Osteoblast (primary cell): ENCODE results near the gene CA5A. TPM values are rescaled to one million over a fixed set of nuclear protein-coding genes. Genes with fewer than 3 reads are reported as not detected.

Experiments
- DNase-seq: peaks from one replicate; pipeline ENCODE4 v3.0.0; 2011; ENCODE audit warnings: low spot score, mixed read lengths; ENCODE audit not compliant: insufficient read length; ENCODE audit errors: missing footprints
- H2AFZ ChIP-seq: 2 replicates; pipeline ENCODE4 v1.6.0; 2011; ENCODE audit warnings: mild to moderate bottlenecking, low read length
- H3K27ac ChIP-seq: 2 replicates; pipeline ENCODE4 v1.5.1; 2011; ENCODE audit warnings: mild to moderate bottlenecking, low read depth, low read length, moderate library complexity
- H3K27me3 ChIP-seq: 2 replicates; pipeline ENCODE4 v1.6.0; 2012; ENCODE audit warnings: mild to moderate bottlenecking, control low read depth, inconsistent platforms, low read length, moderate library complexity; ENCODE audit not compliant: insufficient read depth
- H3K36me3 ChIP-seq: 2 replicates; pipeline ENCODE4 v1.5.1; 2011; ENCODE audit warnings: mild to moderate bottlenecking, low read length, control low read depth, moderate library complexity; ENCODE audit not compliant: insufficient read depth
- H3K4me1 ChIP-seq: 2 replicates; pipeline ENCODE4 v1.5.1; 2011; ENCODE audit warnings: mild to moderate bottlenecking, low read length, control low read depth, moderate library complexity; ENCODE audit not compliant: insufficient read depth
- H3K4me2 ChIP-seq: 2 replicates; pipeline ENCODE4 v1.6.0; 2011; ENCODE audit warnings: mild to moderate bottlenecking, low read length; ENCODE audit not compliant: insufficient read depth
- H3K4me3 ChIP-seq: fragments of 200-600 bp; sonication (generic); 3 replicates; pipeline ENCODE4 v1.5.1; 2012; ENCODE audit warnings: mild to moderate bottlenecking, low read length, inconsistent platforms; ENCODE audit not compliant: insufficient read depth
- H3K79me2 ChIP-seq: 2 replicates; pipeline ENCODE4 v1.6.0; 2012; ENCODE audit warnings: mild to moderate bottlenecking, low read length, control low read depth, inconsistent platforms; ENCODE audit not compliant: insufficient read depth
- H3K9me3 ChIP-seq: 2 replicates; pipeline ENCODE4 v1.5.1; 2011; ENCODE audit warnings: low read depth, low read length, control low read depth
- H4K20me1 ChIP-seq: 2 replicates; pipeline ENCODE4 v1.6.0; 2012; ENCODE audit warnings: mild to moderate bottlenecking, low read length, control low read depth; ENCODE audit not compliant: insufficient read depth
- total RNA-seq: library from RNA; depleted of rRNA; stranded (reverse); fragments of >200 nt; gene quantifications from 2 replicates; pipeline ENCODE4 v1.2.3, GENCODE V29; 2012
- TF ChIP-seq, protein P1 (sequence below): IDR thresholded peaks from 2 replicates; pipeline ENCODE4 v1.5.1; 2011; ENCODE audit warnings: mild to moderate bottlenecking, low read depth, low read length, moderate library complexity; ENCODE audit errors: extremely low read depth

CA5A gene
- total RNA-seq, 1 donor = not detected

GRCh38 chr16:87955302-87956097 is 19.2 kb upstream of the CA5A start:
- Histone ChIP-seq H4K20me1 (peaks cover 13% of the 10 kb centered on the region), H3K4me1 (peaks cover 29% of the 10 kb centered on the region), H3K9me3 (no peaks in the 10 kb centered on the region), H3K36me3 (peaks cover 4% of the 10 kb centered on the region), H3K4me3 (no peak overlapping the region), H3K27ac (peak overlapping the region; percentile 83), H2AFZ (no peak overlapping the region), H3K79me2 (peaks cover 89% of the 10 kb centered on the region), H3K27me3 (no peaks in the 10 kb centered on the region), H3K4me2 (peak overlapping the region; percentile 4)
- DNase-seq = peak; percentile 91
- TF ChIP-seq, protein P1, sequence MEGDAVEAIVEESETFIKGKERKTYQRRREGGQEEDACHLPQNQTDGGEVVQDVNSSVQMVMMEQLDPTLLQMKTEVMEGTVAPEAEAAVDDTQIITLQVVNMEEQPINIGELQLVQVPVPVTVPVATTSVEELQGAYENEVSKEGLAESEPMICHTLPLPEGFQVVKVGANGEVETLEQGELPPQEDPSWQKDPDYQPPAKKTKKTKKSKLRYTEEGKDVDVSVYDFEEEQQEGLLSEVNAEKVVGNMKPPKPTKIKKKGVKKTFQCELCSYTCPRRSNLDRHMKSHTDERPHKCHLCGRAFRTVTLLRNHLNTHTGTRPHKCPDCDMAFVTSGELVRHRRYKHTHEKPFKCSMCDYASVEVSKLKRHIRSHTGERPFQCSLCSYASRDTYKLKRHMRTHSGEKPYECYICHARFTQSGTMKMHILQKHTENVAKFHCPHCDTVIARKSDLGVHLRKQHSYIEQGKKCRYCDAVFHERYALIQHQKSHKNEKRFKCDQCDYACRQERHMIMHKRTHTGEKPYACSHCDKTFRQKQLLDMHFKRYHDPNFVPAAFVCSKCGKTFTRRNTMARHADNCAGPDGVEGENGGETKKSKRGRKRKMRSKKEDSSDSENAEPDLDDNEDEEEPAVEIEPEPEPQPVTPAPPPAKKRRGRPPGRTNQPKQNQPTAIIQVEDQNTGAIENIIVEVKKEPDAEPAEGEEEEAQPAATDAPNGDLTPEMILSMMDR = no peak

DNA sequence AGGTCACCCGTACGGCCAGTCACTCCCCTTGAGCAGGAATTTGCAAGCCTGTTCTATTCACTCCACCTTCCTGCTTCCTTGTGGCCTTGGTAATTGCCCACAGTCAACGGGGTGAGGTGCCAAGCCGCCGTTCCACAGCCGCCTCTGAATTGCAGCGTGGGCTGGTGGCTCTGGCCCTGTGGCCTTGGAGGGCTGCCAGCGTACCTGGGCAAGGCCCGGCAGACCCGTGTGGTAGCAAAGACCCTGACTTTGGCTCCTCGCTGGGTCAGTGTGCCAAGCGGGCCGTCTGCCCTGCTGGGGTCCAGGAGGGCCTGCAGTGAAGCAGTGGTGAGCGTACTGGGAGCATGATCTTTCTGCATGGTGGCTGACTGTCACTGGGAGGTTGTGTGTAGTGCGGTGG is 18.5 kb upstream of the CA5A start:
- no peak overlapping the region for H3K4me3 ChIP-seq
- peaks cover 4% of the 10 kb centered on the region for H3K36me3 ChIP-seq
- no peaks in the 10 kb centered on the region for H3K9me3 ChIP-seq
- H3K27ac ChIP-seq = peak overlapping the region; percentile 83
- H3K27me3 ChIP-seq = no peaks in the 10 kb centered on the region
- H3K4me2 ChIP-seq = peak overlapping the region; percentile 4
- peaks cover 13% of the 10 kb centered on the region for H4K20me1 ChIP-seq
- TF ChIP-seq, protein P1 = no peak
- peaks cover 82% of the 10 kb centered on the region for H3K79me2 ChIP-seq
- H2AFZ ChIP-seq = no peak overlapping the region
- no peak for DNase-seq
- H3K4me1 ChIP-seq = peaks cover 29% of the 10 kb centered on the region

DNA sequence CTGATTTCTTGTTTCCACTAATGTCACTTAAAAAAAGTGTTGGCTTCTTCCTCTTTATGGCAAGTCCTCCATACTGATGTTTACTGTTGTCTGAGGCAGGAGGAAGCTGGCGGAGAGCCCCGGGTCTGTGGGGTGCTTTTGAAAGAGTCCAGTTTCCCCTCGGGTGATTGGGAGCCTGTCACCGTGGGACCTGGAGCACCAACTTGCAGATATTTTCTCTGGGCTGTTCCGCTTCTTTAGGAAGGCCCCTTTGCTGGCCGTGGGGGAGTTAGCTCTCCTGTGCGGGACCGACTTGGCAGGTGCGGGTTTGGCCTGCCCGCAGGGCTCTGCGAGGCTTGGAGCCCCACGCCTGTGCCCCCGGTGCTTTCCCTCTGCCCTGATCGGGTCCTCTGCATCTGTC is 18.0 kb upstream of the CA5A start:
- DNase-seq = no peak
- Histone ChIP-seq H3K27ac (peak overlapping the region; percentile 83), H3K27me3 (no peaks in the 10 kb centered on the region), H3K79me2 (peaks cover 78% of the 10 kb centered on the region), H3K9me3 (no peaks in the 10 kb centered on the region), H3K4me3 (no peak overlapping the region), H3K4me1 (peaks cover 29% of the 10 kb centered on the region), H3K36me3 (peaks cover 4% of the 10 kb centered on the region), H2AFZ (no peak overlapping the region), H4K20me1 (peaks cover 13% of the 10 kb centered on the region), H3K4me2 (no peak overlapping the region)
- TF ChIP-seq, protein P1 = no peak

GRCh38 chr16:87953308-87954215 is 17.2 kb upstream of the CA5A start:
- Histone ChIP-seq H3K36me3 (peaks cover 4% of the 10 kb centered on the region), H3K27ac (peak overlapping the region; percentile 83), H3K4me3 (no peak overlapping the region), H3K9me3 (no peaks in the 10 kb centered on the region), H3K4me1 (peaks cover 29% of the 10 kb centered on the region), H3K79me2 (peaks cover 70% of the 10 kb centered on the region), H4K20me1 (peaks cover 13% of the 10 kb centered on the region), H3K4me2 (no peak overlapping the region), H3K27me3 (no peaks in the 10 kb centered on the region), H2AFZ (no peak overlapping the region)
- TF ChIP-seq, protein P1 = no peak
- no peak for DNase-seq
